GM10248 (cell line): ENCODE measurements around the gene LDB1.

Source experiments
- CTCF ChIA-PET: fragments of 300-600 bp; sonication (Branson Sonifier 250); formaldehyde crosslinking; extraction: SDS; loops from one replicate; lab custom pipeline; 2021; ENCODE audit warnings: antibody characterized with exemption; lab: Yijun Ruan, JAX
- POLR2A ChIA-PET: fragments of 350-650 bp; sonication (Branson Sonifier 250); formaldehyde crosslinking; extraction: SDS; loops from one replicate; lab custom pipeline; 2020; ENCODE audit warnings: antibody characterized with exemption; lab: Yijun Ruan, JAX
- DNase-seq: peaks from one replicate; pipeline ENCODE4 v3.0.0; 2012; ENCODE audit errors: extremely low spot score
- CTCF ChIP-seq: IDR thresholded peaks from 2 replicates; pipeline ENCODE4 v1.5.1; 2012; ENCODE audit warnings: mild to moderate bottlenecking, low read depth; ENCODE audit errors: extremely low read depth, missing control alignments, control extremely low read depth

The LDB1 gene

GRCh38 chr10:102069071-102069470, 51.1 kb downstream of the LDB1 start:
- ChIA-PET POLR2A (interaction anchor here (0.5 kb wide), 1 partner anchor 229 kb away, joined by 3 read pairs; no protein-coding TSS in a partner anchor), CTCF (interaction anchor here (1.0 to 14.4 kb wide), 9 partner anchors 8 to 466 kb away, joined by 3 to 484 read pairs (median 11); partner anchors contain the start of gene KCNIP2)
- no peak for DNase-seq
- TF ChIP-seq CTCF: no peak

GRCh38 chr10:102068216-102068615, 52.0 kb downstream of the LDB1 start:
- ChIA-PET POLR2A (interaction anchor here (0.5 kb wide), 2 partner anchors 14 to 229 kb away, joined by 3 read pairs; no protein-coding TSS in a partner anchor), CTCF (interaction anchor here (0.8 to 14.4 kb wide), 11 partner anchors 9 to 854 kb away, joined by 3 to 484 read pairs (median 6); partner anchors contain the start of gene KCNIP2)
- no peak for TF ChIP-seq CTCF
- no peak for DNase-seq

GRCh38 chr10:102067091-102067916, 52.9 kb downstream of the LDB1 start:
- TF ChIP-seq CTCF: no peak
- POLR2A ChIA-PET: no interaction called here
- CTCF ChIA-PET: interaction anchor here (0.8 to 14.4 kb wide), 11 partner anchors 10 to 853 kb away, joined by 3 to 484 read pairs (median 11); partner anchors contain the start of genes ARMH3 and KCNIP2
- DNase-seq: no peak

- ChIA-PET POLR2A (no interaction called here), CTCF (interaction anchor here (0.9 to 14.4 kb wide), 12 partner anchors 8 to 852 kb away, joined by 3 to 484 read pairs (median 4); partner anchors contain the start of genes ARMH3 and KCNIP2)
- TF ChIP-seq CTCF: no peak
- DNase-seq: no peak
Observed at GRCh38 chr10:102066399-102067088, 53.6 kb downstream of the LDB1 start.

GRCh38 chr10:102065561-102066398, 54.4 kb downstream of the LDB1 start:
- ChIA-PET POLR2A (interaction anchor here (0.6 kb wide), 1 partner anchor 9 kb away, joined by 4 read pairs; no protein-coding TSS in a partner anchor), CTCF (interaction anchor here (0.9 to 14.4 kb wide), 9 partner anchors 9 to 462 kb away, joined by 3 to 484 read pairs (median 5); partner anchors contain the start of genes ARMH3 and KCNIP2)
- TF ChIP-seq CTCF: no peak
- peak; percentile 38 for DNase-seq
